K562 (cell line): ENCODE data around the gene PIK3AP1. TPM values are rescaled to one million over a fixed set of nuclear protein-coding genes. Genes with fewer than 3 reads are reported as not detected.
A peak's percentile ranks its signal among the peaks of the same experiment; 100 is the strongest.

Source experiments
- CBFA2T3 ChIP-seq: fragments of 450-650 bp; IDR thresholded peaks from 2 replicates; pipeline ENCODE4 v1.6.1; 2017
- CCNT2 ChIP-seq: IDR thresholded peaks from 2 replicates; pipeline ENCODE4 v1.6.1; 2011; ENCODE audit warnings: borderline replicate concordance, low read depth, mild to moderate bottlenecking, moderate library complexity, mixed read lengths, low read length; ENCODE audit not compliant: insufficient read length; ENCODE audit errors: extremely low read depth
- E2F1 ChIP-seq: sonication (generic); formaldehyde crosslinking; IDR thresholded peaks from 2 replicates; pipeline ENCODE4 v1.8.1; 2023; ENCODE audit warnings: mild to moderate bottlenecking, missing genetic modification reagents, moderate library complexity
- GABPB2 ChIP-seq: fragments of 250-450 bp; sonication (Bioruptor Pico); conservative IDR thresholded peaks from 2 replicates; pipeline ENCODE4 v1.5.1; 2021; ENCODE audit warnings: mild to moderate bottlenecking
- LCOR ChIP-seq: sonication (generic); formaldehyde crosslinking; IDR thresholded peaks from 2 replicates; pipeline ENCODE4 v1.8.0; 2022; ENCODE audit warnings: mild to moderate bottlenecking, missing genetic modification reagents
- MTA2 ChIP-seq: fragments of 450-650 bp; IDR thresholded peaks from 2 replicates; pipeline ENCODE4 v1.6.1; 2016; ENCODE audit warnings: low read depth
- NR0B1 ChIP-seq: fragments of 450-650 bp; IDR thresholded peaks from one replicate; pipeline ENCODE4 v1.6.1; 2018; ENCODE audit warnings: mild to moderate bottlenecking, moderate library complexity; ENCODE audit not compliant: partially characterized antibody
- POLR2H ChIP-seq: IDR thresholded peaks from 2 replicates; pipeline ENCODE4 v1.6.1; 2016; ENCODE audit warnings: missing genetic modification characterization, low read depth, mild to moderate bottlenecking, control low read depth, missing compliant biosample characterization, moderate library complexity
- PRMT5 ChIP-seq: sonication (generic); formaldehyde crosslinking; IDR thresholded peaks from 2 replicates; pipeline ENCODE4 v1.5.0; 2020; ENCODE audit warnings: missing genetic modification reagents
- SMARCA4 ChIP-seq: fragments of 450-650 bp; IDR thresholded peaks from 2 replicates; pipeline ENCODE4 v1.6.1; 2016
- TCF15 ChIP-seq: fragments of 250-450 bp; sonication (Bioruptor Pico); IDR thresholded peaks from 2 replicates; pipeline ENCODE4 v1.8.0; 2022; ENCODE audit warnings: moderate library complexity, mild to moderate bottlenecking, inconsistent platforms
- XRCC3 ChIP-seq: fragments of 450-650 bp; IDR thresholded peaks from 2 replicates; pipeline ENCODE4 v1.6.1; 2017; ENCODE audit warnings: mild to moderate bottlenecking, moderate library complexity
- ZBTB33 ChIP-seq: sonication (generic); formaldehyde crosslinking; IDR thresholded peaks from 2 replicates; pipeline ENCODE4 v1.8.1; 2023; ENCODE audit warnings: mild to moderate bottlenecking, missing genetic modification reagents
- ZFX ChIP-seq: sonication (generic); formaldehyde crosslinking; IDR thresholded peaks from 2 replicates; pipeline ENCODE4 v1.8.0; 2022; ENCODE audit warnings: mild to moderate bottlenecking, missing genetic modification reagents, moderate library complexity
- ZNF280B ChIP-seq: fragments of 250-450 bp; sonication (Bioruptor Pico); IDR thresholded peaks from 2 replicates; pipeline ENCODE4 v1.5.1; 2021; ENCODE audit warnings: mild to moderate bottlenecking
- ZNF449 ChIP-seq: fragments of 250-450 bp; sonication (Bioruptor Pico); IDR thresholded peaks from 2 replicates; pipeline ENCODE4 v1.8.0; 2022; ENCODE audit warnings: moderate library complexity, mild to moderate bottlenecking, inconsistent platforms
- ZNF589 ChIP-seq: fragments of 200-800 bp; sonication (Bioruptor generic); IDR thresholded peaks from 2 replicates; pipeline ENCODE4 v1.6.1; 2016; ENCODE audit warnings: low read depth, missing genetic modification characterization, missing compliant biosample characterization
- polyA plus RNA-seq, 8 experiments: library from polyadenylated mRNA; depleted of rRNA in 4 of 8; stranded (reverse) in 5 of 8; unstranded in 3 of 8; fragments of >200 nt; fragmentation: Nextera tagmentation in 2 of 8; fragmentation: Illumina TruSeq in 1 of 8; extraction: Ambion mirVana in 2 of 8; extraction: Trizol in 1 of 8; gene quantifications; 2 replicates each; pipeline versions ENCODE4 v1.2.1 to v1.2.3, GENCODE V29; 2011 to 2014; ENCODE audit warnings: inconsistent platforms in 1 of 8, missing spikeins in 1 of 8
- total RNA-seq, 7 experiments: library from RNA; depleted of rRNA in 6 of 7; stranded (reverse); fragments of >200 nt in 6 of 7; fragmentation: Illumina TruSeq in 2 of 7; extraction: Trizol in 2 of 7; gene quantifications; 2 replicates each; pipeline versions ENCODE4 v1.2.1 to v1.2.3, GENCODE V29; 2011 to 2021; ENCODE audit warnings: low replicate concordance in 1 of 7

Gene PIK3AP1
- total and polyA plus RNA-seq, 9 of the 15 experiments (the other 6 are each of a cell fraction or from before 2014, with no cell fraction given), result 0.20 to 2.4 (median 1.4) TPM

- TF ChIP-seq NR0B1 (no peak), TCF15 (CRISPR knock-in tag) (no peak), SMARCA4 (peak; percentile 49; the same call in 1 of the 2 replicates), ZNF449 (CRISPR knock-in tag) (no peak), E2F1 (no peak), XRCC3 (no peak), ZNF589 (CRISPR knock-in tag) (no peak), GABPB2 (CRISPR knock-in tag) (no peak), POLR2H (tag) (no peak), ZBTB33 (CRISPR knock-in tag) (no peak), ZNF280B (CRISPR knock-in tag) (no peak), CCNT2 (peak; percentile 28), ZFX (CRISPR knock-in tag) (no peak), CBFA2T3 (peak; percentile 68), PRMT5 (CRISPR knock-in tag) (no peak), LCOR (CRISPR knock-in tag) (0 out of 2 replicates have a peak, but pooled peaks have one; percentile 45), MTA2 (peak; percentile 38; the same call in 1 of the 2 replicates)
Observed at GRCh38 chr10:96688789-96689188, 31.5 kb downstream of the PIK3AP1 start (continued).
